WERI-Rb-1 (cell line): ENCODE data around the gene PSMB9.
"Not testable (repeated sequence)": the region's sequence is repeated elsewhere in the genome, so short reads cannot be mapped to it uniquely, and the experiment has no call there.

Experiments
- DNase-seq: peaks from one replicate; pipeline ENCODE4 v3.0.0-alpha.2; 2020
- H3K27ac ChIP-seq: fragments of 250-450 bp; sonication (Bioruptor Pico); 2 replicates; pipeline ENCODE4 v1.5.1; 2020; ENCODE audit warnings: mild to moderate bottlenecking, moderate library complexity
- H3K27me3 ChIP-seq: fragments of 250-450 bp; sonication (Bioruptor Pico); 2 replicates; pipeline ENCODE4 v1.5.1; 2021; ENCODE audit warnings: mild to moderate bottlenecking, low read depth, moderate library complexity; ENCODE audit not compliant: insufficient read depth, severe bottlenecking
- H3K36me3 ChIP-seq: fragments of 250-450 bp; sonication (Bioruptor Pico); 2 replicates; pipeline ENCODE4 v1.5.1; 2020; ENCODE audit warnings: mild to moderate bottlenecking, moderate library complexity
- H3K4me3 ChIP-seq: 2 replicates; pipeline ENCODE4 v1.5.1; 2011; ENCODE audit warnings: low read depth, mild to moderate bottlenecking, control low read depth, low read length
- H3K9me3 ChIP-seq: fragments of 250-450 bp; sonication (Bioruptor Pico); 2 replicates; pipeline ENCODE4 v1.5.1; 2021; ENCODE audit warnings: mild to moderate bottlenecking, moderate library complexity; ENCODE audit not compliant: severe bottlenecking
- TF ChIP-seq, protein P1 (sequence below): IDR thresholded peaks from 2 replicates; pipeline ENCODE4 v1.5.1; 2011; ENCODE audit warnings: low read depth, mild to moderate bottlenecking, control low read depth, inconsistent platforms, low read length

Gene PSMB9

DNA sequence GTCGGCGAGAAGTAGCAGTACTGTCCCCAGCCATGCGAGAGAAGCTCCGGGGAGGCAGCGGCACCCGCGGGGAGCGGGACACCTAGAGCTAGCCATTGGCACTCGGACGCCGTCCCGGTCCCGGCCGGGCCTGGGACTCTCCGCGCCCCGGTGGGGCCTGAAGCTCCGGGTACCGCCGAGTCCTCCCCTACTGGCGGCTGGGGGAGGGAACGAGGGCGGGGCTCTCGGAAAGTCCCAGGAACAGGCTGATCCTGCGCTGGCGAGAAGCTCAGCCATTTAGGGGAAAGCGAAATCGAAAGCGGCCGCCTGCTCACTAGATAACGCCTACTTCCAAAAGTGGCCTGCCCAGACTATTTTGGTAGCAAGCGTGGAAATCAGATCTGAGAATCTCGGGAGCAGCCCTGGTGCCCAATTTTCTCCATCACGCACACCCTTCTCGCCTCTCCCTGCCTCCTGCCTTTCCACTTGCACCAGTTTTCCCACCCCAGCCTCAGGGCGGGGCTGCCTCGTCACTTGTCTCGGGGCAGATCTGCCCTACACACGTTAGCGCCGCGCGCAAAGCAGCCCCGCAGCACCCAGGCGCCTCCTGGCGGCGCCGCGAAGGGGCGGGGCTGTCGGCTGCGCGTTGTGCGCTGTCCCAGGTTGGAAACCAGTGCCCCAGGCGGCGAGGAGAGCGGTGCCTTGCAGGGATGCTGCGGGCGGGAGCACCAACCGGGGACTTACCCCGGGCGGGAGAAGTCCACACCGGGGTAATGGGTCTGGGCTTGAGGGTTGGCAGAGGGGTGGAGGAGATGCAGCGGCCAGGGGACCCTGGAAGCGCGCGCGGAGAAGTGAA, at the start of gene PSMB9, which contains the start of gene TAP1:
Gene PSMB9 (plus strand): TSS at position 652 of the 835 bp plus-strand sequence. CDS start 38 bp downstream, at position 690.
Gene TAP1 (minus strand): TSS at position 164 of the 835 bp plus-strand sequence. CDS start 68 bp downstream, at position 96.
- Histone ChIP-seq H3K27ac (no peak within 1 kb of the TSS; the same call in 1 of the 2 replicates), H3K9me3 (no peaks in the 10 kb centered on the region), H3K4me3 (peak within 1 kb of the TSS; percentile 75), H3K36me3 (no peaks in the 10 kb centered on the region), H3K27me3 (peaks cover 52% of the 10 kb centered on the region)
- TF ChIP-seq, protein P1, sequence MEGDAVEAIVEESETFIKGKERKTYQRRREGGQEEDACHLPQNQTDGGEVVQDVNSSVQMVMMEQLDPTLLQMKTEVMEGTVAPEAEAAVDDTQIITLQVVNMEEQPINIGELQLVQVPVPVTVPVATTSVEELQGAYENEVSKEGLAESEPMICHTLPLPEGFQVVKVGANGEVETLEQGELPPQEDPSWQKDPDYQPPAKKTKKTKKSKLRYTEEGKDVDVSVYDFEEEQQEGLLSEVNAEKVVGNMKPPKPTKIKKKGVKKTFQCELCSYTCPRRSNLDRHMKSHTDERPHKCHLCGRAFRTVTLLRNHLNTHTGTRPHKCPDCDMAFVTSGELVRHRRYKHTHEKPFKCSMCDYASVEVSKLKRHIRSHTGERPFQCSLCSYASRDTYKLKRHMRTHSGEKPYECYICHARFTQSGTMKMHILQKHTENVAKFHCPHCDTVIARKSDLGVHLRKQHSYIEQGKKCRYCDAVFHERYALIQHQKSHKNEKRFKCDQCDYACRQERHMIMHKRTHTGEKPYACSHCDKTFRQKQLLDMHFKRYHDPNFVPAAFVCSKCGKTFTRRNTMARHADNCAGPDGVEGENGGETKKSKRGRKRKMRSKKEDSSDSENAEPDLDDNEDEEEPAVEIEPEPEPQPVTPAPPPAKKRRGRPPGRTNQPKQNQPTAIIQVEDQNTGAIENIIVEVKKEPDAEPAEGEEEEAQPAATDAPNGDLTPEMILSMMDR, result peak; percentile 98
- DNase-seq, result peak; percentile 98

- H3K27me3 ChIP-seq, result peaks cover 41% of the 10 kb centered on the region
- DNase-seq, H3K9me3 ChIP-seq, H3K27ac ChIP-seq, H3K36me3 ChIP-seq, H3K4me3 ChIP-seq: not testable (repeated sequence)
Observed at GRCh38 chr6:32805404-32805803, 48.6 kb upstream of the PSMB9 start.

DNA sequence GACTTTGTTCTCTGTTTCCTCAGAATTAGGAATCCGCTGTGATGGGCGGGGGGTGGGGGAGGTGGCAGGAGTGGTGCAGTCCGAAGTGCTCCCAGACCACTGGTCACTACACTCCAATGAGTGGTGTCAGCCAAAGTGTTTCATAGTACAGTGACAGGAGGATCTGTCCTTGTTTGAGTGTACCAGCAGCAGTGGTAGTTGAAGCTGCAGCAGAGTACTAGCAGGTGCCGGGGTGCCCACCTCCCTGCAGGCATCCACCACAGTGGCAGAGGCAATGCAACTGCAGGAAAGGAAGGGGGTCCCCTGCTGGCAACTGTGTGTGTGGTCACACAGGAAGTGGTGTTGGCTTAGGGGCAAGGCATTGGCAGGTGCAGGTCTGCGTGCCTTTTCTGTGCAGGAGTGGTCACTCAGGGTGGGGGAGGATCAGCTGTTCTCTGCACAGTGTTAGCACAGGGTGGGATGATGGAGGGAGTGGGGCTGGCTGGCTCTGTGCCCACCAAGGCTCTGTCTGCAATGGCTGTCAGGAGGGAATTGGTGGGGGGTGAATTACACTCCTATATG, 46.9 kb upstream of the PSMB9 start:
- Histone ChIP-seq H3K36me3 (no peaks in the 10 kb centered on the region), H3K4me3 (no peak overlapping the region), H3K27ac (no peak overlapping the region), H3K9me3 (no peaks in the 10 kb centered on the region), H3K27me3 (peaks cover 39% of the 10 kb centered on the region)
- no peak for DNase-seq
- TF ChIP-seq, protein P1, result peak; percentile 55

- Histone ChIP-seq H3K4me3 (no peak overlapping the region), H3K27ac (no peak overlapping the region), H3K36me3 (no peaks in the 10 kb centered on the region), H3K27me3 (peaks cover 23% of the 10 kb centered on the region), H3K9me3 (no peaks in the 10 kb centered on the region)
- no peak for DNase-seq
- TF ChIP-seq, protein P1, result no peak
Observed at GRCh38 chr6:32809171-32809570, 44.8 kb upstream of the PSMB9 start.

GRCh38 chr6:32814145-32814544, 39.8 kb upstream of the PSMB9 start:
- H3K27ac ChIP-seq, result no peak overlapping the region
- no peak for DNase-seq
- TF ChIP-seq, protein P1, result no peak
- H3K4me3 ChIP-seq, result no peak overlapping the region
- no peaks in the 10 kb centered on the region for H3K27me3 ChIP-seq
- no peaks in the 10 kb centered on the region for H3K9me3 ChIP-seq
- no peaks in the 10 kb centered on the region for H3K36me3 ChIP-seq

DNA sequence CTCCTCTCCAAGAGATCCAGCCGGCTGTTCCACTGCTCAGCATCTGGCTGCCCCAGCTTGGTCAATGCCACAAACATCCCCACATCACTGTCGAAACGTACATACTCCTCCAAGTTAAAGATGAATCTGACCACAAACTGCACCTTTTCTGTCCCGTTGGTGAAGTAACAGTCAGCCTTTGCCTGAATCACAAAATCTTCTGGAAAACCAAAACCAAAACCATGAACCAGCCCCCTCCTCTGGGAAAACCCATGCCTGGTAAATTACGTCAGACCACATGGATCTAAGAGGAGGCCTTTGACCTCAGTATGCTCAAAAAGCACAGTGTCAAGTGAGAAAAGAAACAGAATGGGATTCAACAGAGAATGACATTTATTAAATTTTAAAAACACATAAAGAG, 38.9 kb upstream of the PSMB9 start:
- Histone ChIP-seq H3K9me3 (no peaks in the 10 kb centered on the region), H3K4me3 (no peak overlapping the region), H3K36me3 (no peaks in the 10 kb centered on the region), H3K27me3 (no peaks in the 10 kb centered on the region), H3K27ac (no peak overlapping the region)
- no peak for DNase-seq
- TF ChIP-seq, protein P1, result no peak
